Left renal cortex interstitium (tissue), 4 donors: ENCODE results near the gene EYS. TPM values are rescaled to one million over a fixed set of nuclear protein-coding genes. Genes with fewer than 3 reads are reported as not detected.

Experiments
- DNase-seq, 4 donors: peaks; one replicate each; pipeline ENCODE4 v3.0.0-alpha.2; 2013; ENCODE audit warnings: low read depth in 4 of 4, low spot score in 2 of 4, missing footprints in 1 of 4
- polyA plus RNA-seq, 4 donors: library from polyadenylated mRNA; unstranded; fragments of 120-200 nt; gene quantifications; one replicate each; pipeline ENCODE4 v1.2.1, GENCODE V29; 2013; ENCODE audit not compliant: insufficient read length in 4 of 4

The EYS gene
- polyA plus RNA-seq, 4 donors, result 0.43 to 0.81 (median 0.67) TPM

DNA sequence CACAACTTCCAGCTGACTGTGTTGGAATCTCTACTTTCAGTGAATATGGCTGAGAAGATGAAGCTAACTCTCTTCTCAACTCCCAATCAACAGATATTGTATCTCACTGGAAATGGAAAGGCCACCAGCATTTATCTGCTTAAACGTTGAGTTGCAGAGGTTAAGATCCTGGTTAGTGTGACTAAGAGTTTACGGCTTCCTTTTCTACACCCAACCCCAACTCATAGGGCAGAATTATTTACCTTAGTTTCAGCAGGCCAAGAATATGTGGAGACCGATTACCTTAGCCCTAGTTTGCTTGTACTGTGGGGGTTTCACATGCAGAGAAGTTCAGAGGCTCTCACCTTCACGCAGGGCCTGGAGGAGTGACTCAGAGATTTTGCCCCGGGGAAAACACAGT lies 1026.6 kb downstream of the EYS start:
- DNase-seq, result no peak

DNA sequence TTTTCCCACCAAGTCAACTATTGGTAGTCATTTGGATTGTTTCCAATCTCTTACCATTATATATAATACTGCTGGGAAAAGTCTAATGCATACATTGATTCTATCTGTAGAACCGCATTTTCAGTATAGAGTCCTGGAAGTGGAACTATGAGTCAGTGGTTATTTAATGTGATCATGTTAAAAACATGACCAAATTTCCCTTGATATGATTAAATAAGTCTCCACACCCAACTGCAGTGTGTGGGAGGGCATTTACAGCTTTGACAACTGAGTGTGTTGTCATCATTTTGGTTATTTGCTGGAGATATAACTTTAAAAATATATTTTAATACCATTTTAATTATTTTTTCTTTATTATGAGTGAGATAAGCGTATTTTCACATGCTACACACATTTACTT lies 1027.6 kb downstream of the EYS start:
- no peak for DNase-seq

DNA sequence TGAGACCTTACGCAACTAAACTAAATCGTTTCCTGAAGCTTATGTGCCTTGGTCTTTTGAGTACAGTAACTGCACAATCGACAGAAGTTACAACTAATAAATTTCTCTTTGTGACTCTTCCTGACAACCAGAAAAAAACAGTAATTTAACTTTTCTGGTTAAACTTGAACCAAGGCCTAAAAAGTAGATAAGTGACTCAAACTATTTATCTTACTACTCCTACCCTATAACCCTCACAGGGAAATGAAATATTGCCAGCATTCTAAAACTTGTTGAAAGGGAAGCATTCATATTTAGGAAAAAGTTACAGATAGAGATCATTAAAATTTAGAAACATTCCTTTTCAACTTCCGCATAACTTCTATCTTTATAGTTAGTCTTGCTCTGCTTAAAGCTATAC lies 1034.4 kb downstream of the EYS start:
- DNase-seq, result no peak

DNA sequence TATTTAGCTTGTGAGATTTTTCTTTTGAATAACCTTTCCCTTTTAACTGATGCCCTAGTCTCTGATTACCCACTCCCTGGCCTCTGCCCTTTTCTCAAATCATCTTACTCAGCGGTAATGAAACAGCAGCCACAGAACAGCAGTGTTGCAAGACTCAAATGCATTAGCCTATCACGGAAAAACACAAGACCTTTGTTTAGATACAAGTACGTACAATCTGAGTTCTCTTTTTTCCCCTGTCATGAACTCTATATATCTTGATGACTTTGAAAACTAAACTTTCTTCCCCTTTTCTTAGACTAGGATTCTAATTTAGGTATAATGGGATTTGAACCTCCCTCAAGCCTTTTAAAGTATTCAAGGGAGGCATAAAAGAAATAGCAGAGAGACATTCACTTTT lies 1034.9 kb downstream of the EYS start:
- DNase-seq, result no peak

DNA sequence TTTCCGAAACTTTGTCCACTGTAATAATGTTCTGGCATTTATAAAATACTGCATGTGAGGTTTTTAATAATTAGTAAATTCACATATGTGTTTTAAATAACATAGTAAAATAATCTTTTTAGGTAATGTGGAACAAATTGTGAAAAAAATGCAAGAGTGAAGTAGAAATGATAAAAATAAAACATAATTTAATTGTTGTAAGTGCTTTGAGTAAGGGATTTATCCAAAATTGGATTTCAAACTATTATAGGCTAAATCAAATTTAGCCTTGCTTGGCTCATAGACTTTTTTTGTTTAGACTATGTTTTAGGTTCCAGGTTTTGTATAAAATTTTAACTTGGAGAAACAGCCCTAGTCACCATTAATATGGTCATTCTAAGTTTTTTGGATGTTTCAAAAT lies 1041.9 kb downstream of the EYS start:
- no peak for DNase-seq

DNA sequence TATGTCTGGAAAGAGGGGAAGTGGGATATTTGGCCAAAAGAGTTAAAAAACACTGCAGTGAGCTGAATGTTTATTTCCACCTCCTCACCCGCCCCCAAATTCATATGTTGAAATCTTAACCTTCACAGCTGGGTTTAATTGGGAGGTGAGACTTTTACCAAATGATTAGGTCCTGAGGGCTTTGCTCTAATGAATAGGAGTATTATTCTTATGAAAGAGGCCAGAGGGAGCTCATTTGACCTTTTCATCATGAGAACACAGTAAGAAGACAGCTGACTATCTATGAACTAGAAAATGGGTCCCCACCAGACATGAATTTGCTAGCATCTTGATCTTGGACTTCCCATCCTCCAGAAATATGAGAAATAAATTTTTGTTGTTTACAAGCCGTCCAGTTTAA lies 1042.5 kb downstream of the EYS start:
- no peak for DNase-seq

DNA sequence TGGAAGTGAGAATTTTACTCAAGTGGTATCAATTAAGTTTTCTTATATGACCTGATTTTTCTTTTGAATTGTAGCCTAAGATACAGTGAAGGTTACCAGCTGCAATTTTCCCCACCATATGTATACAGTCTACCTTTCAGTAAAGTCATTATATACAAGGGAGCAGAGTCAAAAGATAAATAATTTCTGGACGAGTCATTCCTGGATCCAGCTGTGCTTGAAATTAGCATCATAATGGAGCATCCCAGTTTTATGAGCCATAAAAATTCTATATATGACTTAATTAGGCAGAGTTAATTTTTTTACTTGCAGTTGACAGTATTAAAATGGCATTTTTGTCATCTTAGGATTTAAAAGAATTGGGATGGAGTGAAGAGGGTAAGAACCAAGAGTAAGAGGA lies 1063.0 kb downstream of the EYS start:
- no peak for DNase-seq

DNA sequence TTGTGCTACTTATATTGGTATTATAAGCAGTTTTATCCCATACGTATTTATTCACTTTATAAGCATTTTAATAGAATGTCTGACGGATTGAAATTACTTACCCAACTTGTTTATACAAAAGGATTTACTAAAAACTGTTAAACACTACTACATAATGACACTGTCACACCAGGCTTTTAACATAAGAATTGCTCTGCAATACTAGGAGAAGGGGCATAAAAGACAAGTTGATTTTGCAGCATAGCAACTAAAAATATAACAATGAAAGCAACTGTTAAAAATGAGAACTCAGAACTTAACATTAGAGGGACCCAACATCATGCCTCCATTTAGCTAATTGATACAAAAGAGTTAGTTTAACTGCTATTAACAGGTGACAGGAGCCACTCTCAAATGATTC lies 1076.1 kb downstream of the EYS start:
- no peak for DNase-seq

DNA sequence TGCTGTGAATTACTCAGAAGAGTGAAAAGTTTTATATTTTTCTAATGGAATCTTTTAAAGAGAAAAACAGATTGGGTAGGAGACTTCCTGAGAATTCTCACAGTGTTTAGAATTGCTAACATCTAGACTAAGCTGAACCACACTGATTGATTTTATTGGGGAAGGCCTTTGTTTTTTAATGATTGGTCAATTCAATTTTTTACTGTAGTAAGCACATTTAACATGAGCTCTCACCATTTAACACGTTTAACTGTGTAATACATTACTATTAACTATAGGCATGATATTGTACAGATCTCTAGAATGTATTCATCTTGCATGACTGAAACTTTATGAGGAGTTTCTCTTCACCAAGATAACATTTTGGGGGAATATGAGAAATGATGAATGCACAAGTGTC lies 1084.1 kb downstream of the EYS start:
- DNase-seq, result no peak

DNA sequence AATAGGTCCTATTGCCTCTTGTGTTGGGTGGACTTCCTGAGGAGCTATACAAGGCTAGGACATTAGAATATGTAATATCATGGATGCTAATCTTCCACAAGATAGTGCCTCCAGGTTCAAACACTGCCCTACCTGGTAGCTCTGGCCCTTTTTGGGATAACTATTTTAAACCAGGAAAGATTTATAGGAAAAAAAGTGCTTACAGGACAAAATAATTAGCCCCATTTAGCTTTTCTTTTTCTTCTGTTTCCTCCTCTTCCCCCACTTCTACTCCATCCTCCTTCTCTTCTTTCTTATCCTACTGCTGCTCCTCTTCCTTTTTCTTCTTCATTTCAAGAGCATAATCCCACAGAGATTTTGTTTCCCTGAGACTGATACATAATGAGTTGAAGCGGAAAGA lies 1104.0 kb downstream of the EYS start:
- no peak for DNase-seq

DNA sequence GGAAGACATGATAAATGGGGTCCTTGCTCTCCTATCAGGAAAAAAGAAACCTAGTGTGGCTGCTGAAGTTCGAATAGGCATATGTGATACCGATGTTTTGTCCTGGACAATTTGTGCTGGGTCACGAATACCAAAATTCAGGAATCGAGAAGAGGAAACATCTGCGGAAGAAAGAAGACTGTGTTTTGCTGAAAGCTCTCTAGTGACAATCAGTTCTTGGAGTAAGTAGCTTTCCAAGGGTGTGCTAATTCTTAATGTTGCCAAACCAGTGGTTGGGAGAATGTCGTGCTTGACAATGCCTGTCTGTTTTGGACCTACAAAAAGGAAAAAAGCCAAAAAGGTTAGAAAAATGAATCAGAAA lies 1115.4 kb downstream of the EYS start:
- no peak for DNase-seq

DNA sequence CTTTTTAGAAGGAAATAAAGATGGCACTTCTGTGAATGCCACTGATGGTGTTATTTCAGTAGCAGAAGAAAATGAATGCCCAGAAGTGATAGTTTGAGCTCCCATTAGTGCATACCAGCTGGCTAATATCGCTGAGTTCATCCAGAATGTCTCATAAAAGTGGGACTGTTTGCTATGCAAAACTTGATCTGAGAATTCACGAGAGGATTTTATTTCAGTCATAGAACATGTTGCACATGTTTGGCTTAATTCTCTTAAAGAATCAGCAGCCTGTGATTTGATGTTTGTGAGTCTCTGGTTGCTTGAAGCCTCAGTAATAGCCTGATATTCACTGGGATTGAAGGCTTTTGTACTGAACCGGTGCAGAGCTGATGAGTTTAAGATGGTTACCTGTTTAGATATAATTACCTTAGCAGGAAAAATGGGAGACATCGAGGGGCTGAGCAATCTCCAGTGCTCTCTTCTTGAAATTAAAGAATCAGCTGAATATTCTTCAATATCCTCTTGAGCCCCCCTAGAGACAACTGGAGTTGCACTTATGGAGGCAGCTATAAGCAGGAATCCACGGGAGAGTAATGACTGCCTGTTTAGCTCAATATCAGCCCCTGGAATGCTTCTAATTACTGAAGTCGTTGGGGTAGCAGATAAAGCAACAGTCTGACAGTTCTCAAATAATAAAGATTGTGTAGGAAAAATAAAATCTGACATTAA lies 1115.9 kb downstream of the EYS start:
- no peak for DNase-seq

DNA sequence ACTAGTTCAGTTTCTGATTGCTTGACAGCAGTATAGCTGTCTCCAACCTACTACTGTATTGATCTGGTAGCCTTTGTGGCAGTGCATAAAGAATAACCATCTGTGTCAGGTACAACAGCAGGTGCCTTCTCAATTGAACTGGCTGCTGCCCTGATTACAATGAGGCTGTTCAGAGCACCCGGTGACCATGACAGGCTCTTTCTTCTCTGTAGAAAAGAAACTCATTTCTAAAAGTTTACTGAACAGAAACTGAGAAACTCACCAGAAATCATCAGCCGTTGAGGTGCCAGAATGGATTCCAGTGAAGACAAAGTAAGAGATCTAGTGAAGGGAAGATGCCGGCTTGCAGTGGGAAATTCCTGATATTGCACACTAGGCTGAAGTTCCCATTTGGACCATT lies 1117.1 kb downstream of the EYS start:
- no peak for DNase-seq

DNA sequence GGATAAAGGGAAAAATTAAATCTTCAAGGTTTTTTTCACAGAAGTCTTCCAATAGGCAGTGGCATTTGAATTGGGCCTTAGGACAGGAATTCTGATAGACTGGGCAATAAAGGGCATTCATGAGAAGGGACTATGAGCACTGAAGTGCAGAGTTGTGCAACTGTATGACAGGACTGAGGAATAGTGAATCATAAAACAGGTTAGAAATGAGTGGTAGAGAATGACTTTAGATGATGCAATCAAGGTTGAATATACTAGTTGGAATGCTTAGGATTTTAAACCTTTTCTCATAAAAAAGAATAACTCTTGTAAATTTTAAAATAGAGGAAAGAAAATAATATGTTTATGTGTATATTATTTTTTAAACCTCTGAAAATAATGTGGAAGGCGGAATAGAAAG lies 1126.7 kb downstream of the EYS start:
- no peak for DNase-seq

DNA sequence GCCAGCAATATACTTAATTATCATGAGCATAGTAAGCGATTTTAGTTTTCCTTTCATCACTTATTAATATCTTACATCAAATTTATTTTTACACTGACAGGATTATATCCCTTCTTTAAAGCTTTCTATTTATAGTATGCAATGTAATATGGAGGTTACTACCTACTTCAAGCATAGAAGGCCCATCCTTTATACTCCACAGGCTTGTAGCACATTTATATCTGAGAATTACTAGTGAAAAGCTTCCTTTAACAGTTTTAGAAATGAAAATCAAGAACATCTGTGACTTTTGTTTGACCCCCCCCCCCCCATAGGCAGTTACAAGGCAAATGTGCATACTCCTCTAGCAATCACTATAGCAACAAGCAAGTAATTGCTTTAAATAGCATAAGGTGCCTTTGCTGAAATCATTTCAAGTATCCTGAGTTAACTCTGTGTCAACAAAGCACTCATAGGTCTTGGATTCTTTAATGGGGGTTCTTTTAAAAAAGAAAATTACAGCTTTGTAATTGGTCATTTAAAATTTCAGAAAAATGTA lies 1153.7 kb downstream of the EYS start:
- no peak for DNase-seq

DNA sequence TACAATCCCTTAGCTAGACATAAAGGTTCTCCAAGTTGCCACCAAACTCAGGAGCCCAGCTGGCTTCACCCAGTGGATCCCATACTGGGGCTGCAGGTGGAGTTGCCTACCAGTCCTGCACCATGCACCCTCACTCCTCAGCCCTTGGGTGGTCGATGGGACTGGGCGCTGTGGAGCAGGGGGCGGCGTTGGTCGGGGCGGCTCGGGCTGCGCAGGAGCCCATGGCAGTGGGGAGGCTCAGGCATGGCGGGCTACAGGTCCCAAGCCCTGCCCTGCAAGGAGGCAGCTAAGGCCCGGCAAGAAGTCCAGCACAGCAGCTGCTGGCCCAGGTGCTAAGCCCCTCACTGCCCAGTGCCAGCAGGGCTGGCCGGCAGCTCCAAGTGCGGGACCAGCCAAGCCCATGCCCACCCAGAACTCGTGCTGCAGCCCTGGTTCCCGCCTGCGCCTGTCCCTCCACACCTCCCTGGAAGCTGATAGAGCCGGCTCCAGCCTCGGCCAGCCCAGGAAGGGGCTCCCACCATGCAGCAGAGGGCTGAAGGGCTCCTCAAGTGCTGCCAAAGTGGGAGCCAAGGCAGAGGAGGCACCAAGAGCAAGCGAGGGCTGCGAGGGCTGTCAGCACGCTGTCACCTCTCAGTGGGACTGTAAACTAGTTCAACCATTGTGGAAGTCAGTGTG lies 1159.3 kb downstream of the EYS start:
- DNase-seq, result no peak

DNA sequence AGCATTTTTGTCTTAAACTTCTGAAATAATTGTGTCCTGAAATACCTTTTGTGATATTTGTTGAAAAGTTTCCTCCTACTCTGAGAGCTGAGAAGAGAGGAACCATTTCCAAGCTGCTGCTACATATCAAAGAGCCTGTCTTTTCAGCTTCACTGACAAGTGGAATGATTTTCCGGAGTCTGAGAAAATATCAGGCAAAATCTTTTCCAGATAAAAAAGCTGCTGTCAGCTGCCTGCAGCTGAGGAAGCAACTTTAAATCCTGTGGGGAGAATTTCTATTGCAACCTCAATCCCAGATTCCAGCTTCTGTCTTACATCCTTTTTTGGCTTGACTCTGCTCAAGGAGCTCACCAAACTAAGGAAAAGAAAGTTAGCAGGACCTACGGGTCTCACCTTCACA lies 1167.1 kb downstream of the EYS start:
- no peak for DNase-seq

DNA sequence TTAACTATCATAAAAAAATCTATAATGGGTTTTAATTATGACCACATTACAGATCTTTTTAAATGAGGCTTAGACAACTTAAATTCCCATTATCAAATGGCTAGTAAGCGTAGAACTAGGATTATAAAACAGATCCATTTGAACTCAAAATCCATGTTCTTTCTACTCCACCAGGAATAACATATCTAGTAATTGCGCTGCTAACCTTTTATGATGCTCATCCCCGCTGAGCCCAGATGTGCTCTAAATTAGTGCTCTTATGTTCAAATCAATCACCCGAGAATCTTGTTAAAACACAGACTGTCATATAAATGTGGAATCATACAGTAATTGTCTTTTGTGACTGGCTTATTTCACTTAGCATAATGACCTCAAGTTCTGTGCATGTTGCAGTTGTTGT lies 1168.3 kb downstream of the EYS start:
- no peak for DNase-seq

DNA sequence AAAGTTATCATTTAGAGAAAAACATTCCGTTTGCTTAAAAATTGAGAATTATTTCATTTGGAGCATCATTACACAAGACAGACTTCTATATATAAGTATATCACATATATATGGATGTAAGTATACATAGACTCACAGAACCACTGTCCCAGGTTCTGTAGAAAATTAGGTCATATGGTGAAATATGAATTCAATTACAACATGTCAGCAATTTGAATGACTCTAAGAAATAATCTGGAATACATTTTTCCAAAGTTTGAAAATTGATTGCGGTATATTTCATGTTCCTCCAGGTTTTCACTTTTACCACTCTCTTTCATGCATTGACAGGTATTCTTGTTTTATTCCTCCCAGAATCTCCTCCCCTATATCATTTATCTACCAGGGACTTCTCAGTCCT lies 1179.1 kb downstream of the EYS start:
- DNase-seq, result no peak

DNA sequence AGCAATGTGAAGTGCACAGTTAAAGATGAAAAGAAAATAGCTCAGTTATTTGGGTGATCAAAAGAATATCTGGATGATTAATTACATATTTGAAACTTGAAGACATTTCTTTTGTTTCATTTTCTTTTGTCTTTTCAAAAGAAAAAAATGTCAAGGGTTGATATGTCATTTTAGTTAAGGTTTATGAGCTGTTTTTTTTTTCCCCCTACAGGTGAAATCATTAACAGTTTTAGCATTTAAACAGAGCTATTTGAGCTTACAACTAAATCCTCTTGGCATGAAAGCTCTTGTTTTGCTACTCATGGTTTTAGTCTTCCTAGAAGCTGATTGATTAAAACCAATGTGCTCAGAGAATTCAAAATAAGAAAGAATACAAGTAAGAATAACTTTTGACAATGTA lies 1184.2 kb downstream of the EYS start:
- no peak for DNase-seq

DNA sequence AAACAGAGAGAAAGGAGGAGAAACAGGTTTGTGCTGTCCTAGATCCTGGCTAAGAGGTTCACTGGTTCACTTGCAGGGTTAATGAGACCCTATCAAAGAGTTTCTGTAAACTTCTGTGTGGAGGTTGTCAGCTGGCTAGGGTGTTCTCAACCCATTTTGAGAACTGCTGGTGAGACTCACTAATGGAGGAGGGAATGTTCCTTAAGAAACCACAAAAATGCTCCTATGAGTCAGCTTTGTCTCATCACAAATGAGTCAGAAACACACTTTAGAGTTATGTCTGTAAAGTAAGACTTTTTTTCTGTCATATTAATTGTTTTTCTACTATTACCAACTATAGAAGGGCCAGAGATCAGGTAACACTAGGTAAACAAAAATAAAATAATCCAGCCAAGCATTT lies 1187.0 kb downstream of the EYS start:
- DNase-seq, result no peak

DNA sequence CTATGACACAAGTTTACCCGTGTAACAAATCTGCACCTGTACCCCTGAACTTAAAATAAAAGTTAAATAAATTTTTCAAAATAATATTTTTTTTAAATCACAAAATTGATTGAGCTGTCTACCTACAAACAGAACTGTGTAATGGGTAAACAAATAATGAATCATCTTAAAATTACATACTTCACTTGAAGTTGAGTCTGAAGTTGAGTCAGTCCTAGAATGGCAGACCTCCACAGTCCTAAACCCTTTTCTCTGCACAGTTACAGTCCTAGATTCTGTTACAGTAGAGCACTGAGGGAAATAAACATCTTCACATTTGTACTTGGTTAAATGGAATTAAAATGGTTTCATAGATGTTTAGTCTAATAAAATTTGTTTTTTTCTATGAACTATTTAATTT lies 1190.6 kb downstream of the EYS start:
- no peak for DNase-seq

DNA sequence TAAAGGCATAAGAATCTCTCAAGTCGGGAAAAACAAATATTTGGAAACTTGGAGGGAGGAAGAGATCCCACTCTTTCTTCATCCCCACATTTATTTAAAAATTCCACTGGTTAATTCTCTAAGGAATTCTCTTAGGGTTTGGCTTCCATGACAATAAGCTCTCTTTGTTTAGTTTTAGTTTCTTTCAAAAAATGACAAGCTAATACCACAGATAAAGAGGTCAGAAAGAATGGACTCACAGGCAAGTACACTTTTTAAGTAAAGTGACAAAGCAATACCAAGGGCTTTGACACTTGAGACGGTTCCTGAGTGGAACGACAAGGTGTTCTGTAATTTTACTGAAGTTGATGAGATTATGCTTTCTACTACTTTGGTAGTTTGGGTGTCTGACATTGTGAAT lies 1199.4 kb downstream of the EYS start:
- DNase-seq, result no peak
